ENCODE data around the gene SLC22A23. TPM values are rescaled to one million over a fixed set of nuclear protein-coding genes. Genes with fewer than 3 reads are reported as not detected.

SLC22A23 gene
- total RNA-seq, 1 experiment from 2014 or later = 6.8 TPM

DNA sequence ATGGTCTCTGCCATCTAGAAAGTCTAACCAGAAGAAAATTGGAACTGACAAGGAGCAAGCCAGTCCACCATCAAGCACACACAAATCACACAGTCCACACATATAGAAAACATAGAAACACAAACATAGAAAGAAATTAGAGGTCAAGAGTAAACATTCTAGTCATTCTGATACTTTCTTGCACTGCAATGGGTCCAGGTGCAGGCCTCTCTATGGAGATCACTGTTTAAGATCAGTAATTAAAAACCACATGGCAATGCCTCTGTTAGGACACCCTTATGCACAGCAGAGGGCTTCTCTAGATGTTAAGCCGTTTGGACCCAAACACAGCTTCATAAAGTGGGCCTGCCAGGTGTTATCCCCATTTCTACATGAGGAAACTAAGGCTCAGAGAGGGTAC, 42.8 kb upstream of the SLC22A23 start:
- no peaks in the 10 kb centered on the region for H3K79me2 ChIP-seq (ENCODE audit: insufficient read depth, low read length)
- no peak overlapping the region for H2BK15ac ChIP-seq (ENCODE audit: low read depth, low read length)
- no peak overlapping the region for H3K4ac ChIP-seq (ENCODE audit: low read depth, low read length)
- H2BK120ac ChIP-seq (ENCODE audit: low read depth, low read length, poor library complexity, severe bottlenecking) = no peak overlapping the region
- H2AFZ ChIP-seq (ENCODE audit: low read length) = no peak overlapping the region
- H4K5ac ChIP-seq (ENCODE audit: insufficient read length, low read depth, low read length) = no peak overlapping the region
- H2BK20ac ChIP-seq (ENCODE audit: low read depth, low read length, poor library complexity, severe bottlenecking) = no peak overlapping the region
- H3K4me3 Mint-ChIP-seq = no peak overlapping the region
- no peak overlapping the region for H3K56ac ChIP-seq (ENCODE audit: insufficient read length, low read depth, low read length)
- H4K20me1 ChIP-seq (ENCODE audit: control insufficient read depth, insufficient read depth, insufficient read length) = no peaks in the 10 kb centered on the region
- TF ChIP-seq, protein P1, sequence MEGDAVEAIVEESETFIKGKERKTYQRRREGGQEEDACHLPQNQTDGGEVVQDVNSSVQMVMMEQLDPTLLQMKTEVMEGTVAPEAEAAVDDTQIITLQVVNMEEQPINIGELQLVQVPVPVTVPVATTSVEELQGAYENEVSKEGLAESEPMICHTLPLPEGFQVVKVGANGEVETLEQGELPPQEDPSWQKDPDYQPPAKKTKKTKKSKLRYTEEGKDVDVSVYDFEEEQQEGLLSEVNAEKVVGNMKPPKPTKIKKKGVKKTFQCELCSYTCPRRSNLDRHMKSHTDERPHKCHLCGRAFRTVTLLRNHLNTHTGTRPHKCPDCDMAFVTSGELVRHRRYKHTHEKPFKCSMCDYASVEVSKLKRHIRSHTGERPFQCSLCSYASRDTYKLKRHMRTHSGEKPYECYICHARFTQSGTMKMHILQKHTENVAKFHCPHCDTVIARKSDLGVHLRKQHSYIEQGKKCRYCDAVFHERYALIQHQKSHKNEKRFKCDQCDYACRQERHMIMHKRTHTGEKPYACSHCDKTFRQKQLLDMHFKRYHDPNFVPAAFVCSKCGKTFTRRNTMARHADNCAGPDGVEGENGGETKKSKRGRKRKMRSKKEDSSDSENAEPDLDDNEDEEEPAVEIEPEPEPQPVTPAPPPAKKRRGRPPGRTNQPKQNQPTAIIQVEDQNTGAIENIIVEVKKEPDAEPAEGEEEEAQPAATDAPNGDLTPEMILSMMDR (conservative IDR thresholded peaks at IDR 0.05) = no peak
- H3K36me3 Mint-ChIP-seq (ENCODE audit: insufficient read depth in 1 of 3, low read depth in 3 of 3) = no peaks in the 10 kb centered on the region
- H3K79me1 ChIP-seq (ENCODE audit: insufficient read depth, low read depth, low read length, poor library complexity, severe bottlenecking) = no peaks in the 10 kb centered on the region
- H3K14ac ChIP-seq (ENCODE audit: insufficient read depth, low read length) = no peak overlapping the region
- H3K4me1 Mint-ChIP-seq = peaks cover 15 to 19% of the 10 kb centered on the region in 2 experiments
- no CpG with 5 or more reads among the region's 1 CpG for WGBS (ENCODE audit: extremely low coverage, insufficient read length, low lambda C conversion rate)
- no peak overlapping the region for H3K9ac ChIP-seq (ENCODE audit: extremely low read depth, insufficient read length, low read length)
- H3K27ac ChIP-seq (ENCODE audit: insufficient read length, low read depth, low read length) = no peak overlapping the region
- no peak overlapping the region for H3K18ac ChIP-seq (ENCODE audit: insufficient read length, low read depth, low read length)
- no peaks in the 10 kb centered on the region for H3K27me3 ChIP-seq (ENCODE audit: insufficient read depth, low read length)
- H2BK5ac ChIP-seq (ENCODE audit: insufficient read length, low read length) = no peak overlapping the region
- H3K23me2 ChIP-seq (ENCODE audit: insufficient read length, low read depth, low read length, poor library complexity, severe bottlenecking) = no peaks in the 10 kb centered on the region
- H3K9me3 ChIP-seq (ENCODE audit: control insufficient read depth, low read depth, low read length) = no peaks in the 10 kb centered on the region
- peaks cover 8% of the 10 kb centered on the region for H3K4me1 ChIP-seq (ENCODE audit: insufficient read depth, low read length)
- no peak overlapping the region for H3T11ph ChIP-seq (ENCODE audit: low read length)
- H3K23ac ChIP-seq (ENCODE audit: insufficient read length, low read depth, low read length) = no peak overlapping the region
- H3K9me3 Mint-ChIP-seq = peaks cover 2 to 6% of the 10 kb centered on the region in 2 experiments; a peak in 3 of 5 replicates
- H3K27ac Mint-ChIP-seq = no peak overlapping the region
- H4K91ac ChIP-seq (ENCODE audit: insufficient read length, low read depth, low read length) = no peak overlapping the region
- no peak overlapping the region for H3K4me2 ChIP-seq (ENCODE audit: insufficient read depth, insufficient read length, low read length)
- peaks cover 6% of the 10 kb centered on the region for H3K27me3 Mint-ChIP-seq (ENCODE audit: low read depth)
- H4K8ac ChIP-seq (replicated peaks; ENCODE audit: insufficient read length, low read depth, low read length) = no peak overlapping the region
- no peak overlapping the region for H2BK12ac ChIP-seq (ENCODE audit: insufficient read length, low read depth, low read length)
- H2AK5ac ChIP-seq (ENCODE audit: insufficient read length, low read length) = no peak overlapping the region
- no peak for DNase-seq
